ENCODE data around the gene PTX4. TPM values are rescaled to one million over a fixed set of nuclear protein-coding genes. Genes with fewer than 3 reads are reported as not detected.

The PTX4 gene
- total and polyA plus RNA-seq, 9 of the 15 experiments (the other 6 are each of a cell fraction or from before 2014, with no cell fraction given) = 0.11 TPM; not detected in 8

DNA sequence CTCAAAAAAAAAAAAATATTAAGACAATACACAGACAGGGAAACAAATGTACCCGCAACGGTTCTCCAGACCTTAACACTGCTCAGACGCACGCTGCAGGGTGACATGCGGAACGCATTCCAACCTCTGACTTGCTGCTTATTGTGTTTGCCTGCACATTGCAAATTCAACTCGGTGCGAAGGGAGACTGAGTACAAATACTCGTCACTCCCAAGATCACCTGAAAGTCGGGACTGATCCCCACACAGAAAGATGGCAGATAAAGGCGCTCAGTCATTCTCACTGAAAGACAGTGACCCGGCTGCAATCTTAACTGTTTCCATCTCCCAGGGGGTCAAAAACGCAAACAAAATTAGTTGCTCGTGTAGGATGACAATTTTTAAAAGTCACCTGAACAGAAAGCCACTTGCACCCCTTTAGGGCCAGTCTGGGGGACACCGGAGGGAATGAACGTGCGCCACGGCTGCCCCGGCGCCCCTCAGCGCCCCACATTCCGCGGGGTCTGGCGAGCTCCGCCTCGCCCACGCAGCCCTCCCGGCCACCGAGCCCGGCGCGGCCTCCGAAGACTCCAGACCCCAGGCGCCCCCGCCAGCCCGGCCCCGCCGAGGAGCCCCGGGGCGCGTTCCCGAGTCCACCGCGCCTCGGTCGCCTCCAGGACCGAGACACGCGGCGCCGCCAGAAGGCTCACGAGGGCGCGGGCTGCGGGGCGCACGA is 14.5 kb downstream of the PTX4 start (continued):
- TF ChIP-seq, protein P1, sequence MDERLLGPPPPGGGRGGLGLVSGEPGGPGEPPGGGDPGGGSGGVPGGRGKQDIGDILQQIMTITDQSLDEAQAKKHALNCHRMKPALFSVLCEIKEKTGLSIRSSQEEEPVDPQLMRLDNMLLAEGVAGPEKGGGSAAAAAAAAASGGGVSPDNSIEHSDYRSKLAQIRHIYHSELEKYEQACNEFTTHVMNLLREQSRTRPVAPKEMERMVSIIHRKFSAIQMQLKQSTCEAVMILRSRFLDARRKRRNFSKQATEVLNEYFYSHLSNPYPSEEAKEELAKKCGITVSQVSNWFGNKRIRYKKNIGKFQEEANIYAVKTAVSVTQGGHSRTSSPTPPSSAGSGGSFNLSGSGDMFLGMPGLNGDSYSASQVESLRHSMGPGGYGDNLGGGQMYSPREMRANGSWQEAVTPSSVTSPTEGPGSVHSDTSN (CRISPR knock-in tag; IDR thresholded peaks at IDR 0.05; ENCODE audit: low read depth) = no peak
- TF ChIP-seq, protein P1 (tag; conservative IDR thresholded peaks at IDR 0.05; ENCODE audit: low read depth) = no peak
- TF ChIP-seq RB1 (IDR thresholded peaks at IDR 0.05; ENCODE audit: low read depth) (no peak), PTTG1 (tag; IDR thresholded peaks at IDR 0.05; ENCODE audit: low read depth) (no peak), POLR2AphosphoS2 (IDR thresholded peaks at IDR 0.05; ENCODE audit: low read length) (no peak), ZBTB17 (CRISPR knock-in tag; IDR thresholded peaks at IDR 0.05) (no peak), ARID1B (IDR thresholded peaks at IDR 0.05) (no peak), DPF2 (IDR thresholded peaks at IDR 0.05) (0 out of 2 replicates have a peak, but pooled peaks have one; percentile 32), PHF8 (IDR thresholded peaks at IDR 0.05; ENCODE audit: borderline replicate concordance, low read length) (no peak), TAL1 (IDR thresholded peaks at IDR 0.05) (no peak), ZNF224 (CRISPR knock-in tag; IDR thresholded peaks at IDR 0.05) (no peak), PYGO2 (tag; IDR thresholded peaks at IDR 0.05) (no peak), TCFL5 (CRISPR knock-in tag; conservative IDR thresholded peaks at IDR 0.05) (no peak), STAT5B (CRISPR knock-in tag; IDR thresholded peaks at IDR 0.05) (no peak), FOXJ2 (tag; IDR thresholded peaks at IDR 0.05) (no peak), KAT7 (CRISPR knock-in tag; IDR thresholded peaks at IDR 0.05; ENCODE audit: borderline replicate concordance) (no peak), LEF1 (IDR thresholded peaks at IDR 0.05) (no peak), MAFF (IDR thresholded peaks at IDR 0.05; ENCODE audit: low read length) (no peak), TEAD1 (CRISPR knock-in tag; IDR thresholded peaks at IDR 0.05) (0 out of 4 replicates have a peak, but pooled peaks of 1 of the 2 experiments have one; percentile 62)
- TF ChIP-seq, protein P2, sequence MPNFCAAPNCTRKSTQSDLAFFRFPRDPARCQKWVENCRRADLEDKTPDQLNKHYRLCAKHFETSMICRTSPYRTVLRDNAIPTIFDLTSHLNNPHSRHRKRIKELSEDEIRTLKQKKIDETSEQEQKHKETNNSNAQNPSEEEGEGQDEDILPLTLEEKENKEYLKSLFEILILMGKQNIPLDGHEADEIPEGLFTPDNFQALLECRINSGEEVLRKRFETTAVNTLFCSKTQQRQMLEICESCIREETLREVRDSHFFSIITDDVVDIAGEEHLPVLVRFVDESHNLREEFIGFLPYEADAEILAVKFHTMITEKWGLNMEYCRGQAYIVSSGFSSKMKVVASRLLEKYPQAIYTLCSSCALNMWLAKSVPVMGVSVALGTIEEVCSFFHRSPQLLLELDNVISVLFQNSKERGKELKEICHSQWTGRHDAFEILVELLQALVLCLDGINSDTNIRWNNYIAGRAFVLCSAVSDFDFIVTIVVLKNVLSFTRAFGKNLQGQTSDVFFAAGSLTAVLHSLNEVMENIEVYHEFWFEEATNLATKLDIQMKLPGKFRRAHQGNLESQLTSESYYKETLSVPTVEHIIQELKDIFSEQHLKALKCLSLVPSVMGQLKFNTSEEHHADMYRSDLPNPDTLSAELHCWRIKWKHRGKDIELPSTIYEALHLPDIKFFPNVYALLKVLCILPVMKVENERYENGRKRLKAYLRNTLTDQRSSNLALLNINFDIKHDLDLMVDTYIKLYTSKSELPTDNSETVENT (CRISPR knock-in tag; IDR thresholded peaks at IDR 0.05) = no peak
- TF ChIP-seq, protein P3, sequence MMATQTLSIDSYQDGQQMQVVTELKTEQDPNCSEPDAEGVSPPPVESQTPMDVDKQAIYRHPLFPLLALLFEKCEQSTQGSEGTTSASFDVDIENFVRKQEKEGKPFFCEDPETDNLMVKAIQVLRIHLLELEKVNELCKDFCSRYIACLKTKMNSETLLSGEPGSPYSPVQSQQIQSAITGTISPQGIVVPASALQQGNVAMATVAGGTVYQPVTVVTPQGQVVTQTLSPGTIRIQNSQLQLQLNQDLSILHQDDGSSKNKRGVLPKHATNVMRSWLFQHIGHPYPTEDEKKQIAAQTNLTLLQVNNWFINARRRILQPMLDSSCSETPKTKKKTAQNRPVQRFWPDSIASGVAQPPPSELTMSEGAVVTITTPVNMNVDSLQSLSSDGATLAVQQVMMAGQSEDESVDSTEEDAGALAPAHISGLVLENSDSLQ (IDR thresholded peaks at IDR 0.05) = no peak; the same call in 1 of the 2 replicates
- TF ChIP-seq, protein P4, sequence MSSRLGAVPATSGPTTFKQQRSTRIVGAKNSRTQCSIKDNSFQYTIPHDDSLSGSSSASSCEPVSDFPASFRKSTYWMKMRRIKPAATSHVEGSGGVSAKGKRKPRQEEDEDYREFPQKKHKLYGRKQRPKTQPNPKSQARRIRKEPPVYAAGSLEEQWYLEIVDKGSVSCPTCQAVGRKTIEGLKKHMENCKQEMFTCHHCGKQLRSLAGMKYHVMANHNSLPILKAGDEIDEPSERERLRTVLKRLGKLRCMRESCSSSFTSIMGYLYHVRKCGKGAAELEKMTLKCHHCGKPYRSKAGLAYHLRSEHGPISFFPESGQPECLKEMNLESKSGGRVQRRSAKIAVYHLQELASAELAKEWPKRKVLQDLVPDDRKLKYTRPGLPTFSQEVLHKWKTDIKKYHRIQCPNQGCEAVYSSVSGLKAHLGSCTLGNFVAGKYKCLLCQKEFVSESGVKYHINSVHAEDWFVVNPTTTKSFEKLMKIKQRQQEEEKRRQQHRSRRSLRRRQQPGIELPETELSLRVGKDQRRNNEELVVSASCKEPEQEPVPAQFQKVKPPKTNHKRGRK (tag; IDR thresholded peaks at IDR 0.05) = no peak
